A204.1 (cell line): ENCODE data around the gene EXOG.

Experiments
- FAIRE-seq: peaks from 2 replicates; lab custom pipeline; 2012; peaks lifted over from hg19 to GRCh38; lab: Jason Lieb, UNC

The EXOG gene

DNA sequence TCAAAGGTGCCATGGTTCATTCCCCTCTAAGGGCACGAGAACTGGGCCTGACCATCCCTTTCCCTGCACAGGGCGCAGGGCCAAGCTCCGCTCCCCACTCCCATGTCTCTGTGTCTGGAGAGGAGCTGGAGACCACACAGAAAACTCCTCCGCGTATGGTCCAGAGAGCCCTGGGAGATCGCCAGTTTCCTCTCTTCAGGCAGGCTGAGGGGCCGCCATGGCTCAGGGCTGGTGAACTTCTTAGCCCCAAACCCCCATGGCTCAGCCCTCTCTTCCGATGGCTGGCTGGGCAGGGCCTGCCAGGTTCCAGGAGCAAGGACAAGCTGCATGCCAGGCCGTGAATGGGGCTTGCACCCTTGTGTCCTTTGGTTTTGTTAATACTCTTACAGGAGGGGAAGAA lies 52.9 kb downstream of the EXOG start:
- FAIRE-seq = no peak

DNA sequence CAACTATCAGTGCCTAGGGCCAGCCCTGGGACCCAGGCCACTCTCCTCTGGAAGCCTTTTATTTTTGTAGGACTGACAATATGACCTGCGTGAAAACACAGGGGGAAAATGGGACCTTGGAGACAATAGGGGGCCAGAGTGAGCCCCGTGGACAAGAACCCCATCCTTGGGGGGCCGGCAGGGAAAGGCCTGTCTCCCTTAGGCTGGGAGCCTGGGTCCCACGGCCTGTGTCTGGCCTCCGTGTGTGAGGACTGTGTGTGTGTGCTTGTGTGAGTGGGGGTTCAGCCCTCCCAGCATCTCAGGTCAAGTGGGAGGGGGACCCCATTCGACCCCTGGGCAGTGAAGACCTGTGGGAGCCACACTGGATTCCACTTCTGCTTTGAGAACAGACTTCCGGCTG lies 53.3 kb downstream of the EXOG start:
- no peak for FAIRE-seq

DNA sequence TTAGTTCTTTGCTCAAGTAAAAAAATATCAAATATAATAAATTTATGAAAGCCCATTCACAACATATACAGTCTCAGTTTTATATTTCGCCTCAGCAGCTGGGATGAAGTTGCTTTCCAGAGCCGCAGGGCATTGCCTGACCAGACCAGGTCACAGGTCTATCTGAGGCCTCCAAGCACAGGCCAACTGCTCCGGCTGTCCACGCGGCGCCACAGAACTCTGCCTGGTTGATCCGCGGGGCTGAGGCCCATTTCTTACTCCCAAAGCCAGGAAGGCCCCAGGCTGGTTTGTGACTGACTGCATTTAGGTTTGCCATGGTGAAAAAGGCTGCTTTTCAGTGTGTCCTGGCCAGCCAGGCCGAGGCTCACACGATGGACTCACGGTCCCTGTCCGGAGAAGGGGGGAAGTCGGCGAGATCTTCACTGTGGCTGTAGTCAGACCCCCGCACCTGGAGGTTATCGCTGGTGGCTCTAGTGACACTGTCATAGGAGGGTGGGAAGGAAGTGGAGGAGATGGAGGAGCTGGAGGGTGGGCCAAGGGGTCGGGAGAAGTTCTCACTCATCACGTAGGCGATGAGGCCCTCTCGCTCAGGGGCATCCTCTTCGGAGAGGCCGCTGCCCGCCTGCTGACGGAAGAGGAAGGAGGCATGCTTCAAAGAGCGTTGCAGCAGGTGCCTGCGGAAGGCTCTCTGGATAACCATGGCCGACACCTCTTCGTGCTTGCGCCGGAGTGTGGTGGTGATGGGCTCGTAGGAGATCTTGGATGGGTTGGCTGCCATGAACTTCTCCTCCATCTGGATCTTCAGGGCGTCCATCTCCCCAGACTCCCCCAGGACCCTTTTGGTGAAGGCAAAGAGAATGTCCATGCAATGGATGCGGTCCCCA lies 54.1 kb downstream of the EXOG start:
- no peak for FAIRE-seq

DNA sequence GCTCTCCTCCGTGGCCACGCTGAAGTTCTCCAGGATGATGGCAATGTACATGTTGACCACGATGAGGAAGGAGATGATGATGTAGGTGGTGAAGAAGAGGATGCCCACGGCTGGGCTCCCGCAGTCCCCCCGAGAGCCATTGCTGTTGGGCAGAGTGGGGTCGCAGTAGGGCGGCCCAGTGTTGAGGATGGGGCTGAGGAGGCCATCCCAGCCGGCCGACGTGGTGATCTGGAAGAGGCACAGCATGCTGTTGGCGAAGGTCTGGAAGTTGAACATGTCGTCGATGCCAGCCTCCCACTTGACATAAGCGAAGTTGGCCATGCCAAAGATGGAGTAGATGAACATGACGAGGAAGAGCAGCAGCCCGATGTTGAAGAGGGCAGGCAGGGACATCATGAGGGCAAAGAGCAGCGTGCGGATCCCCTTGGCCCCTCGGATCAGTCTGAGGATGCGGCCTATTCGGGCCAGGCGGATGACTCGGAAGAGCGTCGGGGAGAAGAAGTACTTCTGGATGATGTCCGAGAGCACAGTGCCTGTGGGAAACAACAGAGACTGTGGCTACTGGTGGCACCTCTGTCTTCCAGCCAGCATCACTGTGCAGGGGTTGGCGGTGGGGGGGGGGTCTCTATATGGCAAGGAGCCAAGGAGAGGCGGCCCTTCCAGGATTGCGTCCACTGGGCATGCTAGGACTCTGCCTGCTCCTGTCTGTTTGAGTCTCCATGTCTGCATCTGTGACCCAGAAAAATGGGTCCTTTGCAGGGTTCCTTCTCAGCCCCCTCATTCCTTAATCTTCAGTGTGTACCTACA lies 55.1 kb downstream of the EXOG start:
- FAIRE-seq = no peak

DNA sequence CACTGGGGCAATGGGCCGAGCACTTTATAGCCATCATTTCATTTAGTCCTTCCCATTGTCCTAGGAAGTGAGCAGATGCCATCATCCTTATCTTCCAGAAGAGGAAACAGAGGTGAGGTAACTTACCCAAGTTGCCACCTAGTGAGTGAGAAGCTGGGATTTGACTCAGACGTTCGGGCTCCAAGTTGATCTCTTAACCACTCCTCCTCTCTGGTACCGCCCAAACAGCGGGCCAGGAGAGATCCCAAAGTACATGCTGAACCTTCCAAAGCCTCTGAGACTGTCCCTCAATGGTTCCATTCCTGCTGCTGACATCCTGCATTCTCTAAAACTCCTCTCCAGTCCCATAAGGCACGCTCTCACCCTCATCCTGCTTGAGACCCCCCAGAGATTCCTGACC lies 56.2 kb downstream of the EXOG start:
- no peak for FAIRE-seq

DNA sequence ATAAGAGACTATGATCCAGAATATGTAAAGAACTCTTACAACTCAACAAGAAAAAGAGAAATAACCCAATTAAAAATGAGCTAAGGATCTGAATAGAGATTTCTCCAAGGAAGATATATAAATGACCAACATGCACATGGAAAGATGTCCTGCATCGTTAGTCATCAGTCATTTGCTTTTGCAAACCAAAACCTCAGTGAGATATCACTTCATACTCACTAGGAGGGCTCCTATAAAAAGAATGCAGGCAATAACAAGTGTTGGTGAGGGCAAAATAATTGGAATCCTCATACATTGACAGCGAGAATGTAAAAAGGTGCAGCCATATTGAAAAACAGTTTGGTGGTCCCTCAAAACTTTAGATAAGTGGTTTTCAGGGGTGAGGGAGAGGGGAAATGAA lies 56.9 kb downstream of the EXOG start:
- no peak for FAIRE-seq

DNA sequence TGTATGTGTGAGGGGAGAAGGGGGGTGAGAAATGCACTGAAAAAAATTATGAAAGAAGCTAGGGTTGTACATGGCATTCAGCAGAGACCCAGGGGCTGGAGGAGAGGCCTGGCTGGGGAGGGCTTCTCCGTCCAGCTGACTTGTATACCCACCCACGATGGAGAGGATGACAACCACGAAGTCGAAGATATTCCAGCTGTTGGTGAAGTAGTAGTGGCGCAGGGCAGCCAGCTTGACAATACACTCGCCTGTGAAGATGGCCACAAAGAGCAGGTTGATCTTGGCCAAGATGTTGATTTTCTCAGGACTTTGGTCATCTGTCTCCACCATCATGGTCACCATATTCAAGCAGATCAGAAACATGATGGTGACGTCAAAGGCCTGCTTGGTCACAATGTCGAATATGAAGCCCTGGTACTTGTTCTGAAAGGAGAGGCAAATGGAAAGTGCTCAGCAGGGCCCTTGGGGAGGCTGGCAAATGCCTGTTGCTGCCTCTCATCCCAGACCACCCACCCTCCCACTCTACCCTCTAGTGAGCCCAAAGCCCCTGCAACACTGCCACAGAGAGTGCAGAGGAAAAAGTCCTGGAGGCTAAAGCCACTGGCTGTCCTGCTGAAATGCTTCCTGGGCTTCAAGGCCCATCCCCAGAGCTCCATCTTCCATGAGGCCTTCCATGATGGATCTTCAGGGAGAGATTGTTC lies 58.1 kb downstream of the EXOG start:
- FAIRE-seq = no peak

DNA sequence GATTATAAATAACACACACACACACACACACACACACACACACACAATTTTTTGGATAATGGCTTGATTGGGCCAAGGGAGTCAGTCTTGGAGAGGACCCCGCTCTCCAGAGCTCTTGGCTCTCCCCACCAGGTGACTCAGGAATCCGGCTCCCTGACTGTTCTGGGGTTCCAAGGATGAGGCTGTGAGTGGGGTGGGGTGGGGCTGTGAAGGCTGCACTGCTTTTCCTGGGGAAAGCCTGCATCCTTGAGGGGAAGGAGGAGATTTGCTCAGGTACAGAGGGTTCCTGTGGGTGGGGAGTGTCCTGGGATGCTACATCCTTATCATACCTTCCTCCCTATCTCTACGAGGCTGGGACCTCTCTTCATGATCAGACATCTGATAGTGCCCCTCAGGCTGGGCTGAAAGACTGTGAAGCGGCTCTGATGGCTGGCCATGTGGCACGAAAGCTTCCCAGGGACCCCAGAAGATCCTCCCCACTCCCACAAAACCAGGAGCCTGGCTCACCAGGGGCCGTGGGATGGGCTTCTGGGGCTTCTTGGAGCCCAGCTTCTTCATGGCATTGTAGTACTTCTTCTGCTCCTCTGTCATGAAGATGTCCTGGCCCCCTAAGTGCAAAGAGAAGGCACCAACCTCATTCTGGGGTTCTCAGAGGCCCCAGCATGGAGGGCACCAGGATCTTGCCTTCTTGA lies 59.2 kb downstream of the EXOG start:
- no peak for FAIRE-seq

DNA sequence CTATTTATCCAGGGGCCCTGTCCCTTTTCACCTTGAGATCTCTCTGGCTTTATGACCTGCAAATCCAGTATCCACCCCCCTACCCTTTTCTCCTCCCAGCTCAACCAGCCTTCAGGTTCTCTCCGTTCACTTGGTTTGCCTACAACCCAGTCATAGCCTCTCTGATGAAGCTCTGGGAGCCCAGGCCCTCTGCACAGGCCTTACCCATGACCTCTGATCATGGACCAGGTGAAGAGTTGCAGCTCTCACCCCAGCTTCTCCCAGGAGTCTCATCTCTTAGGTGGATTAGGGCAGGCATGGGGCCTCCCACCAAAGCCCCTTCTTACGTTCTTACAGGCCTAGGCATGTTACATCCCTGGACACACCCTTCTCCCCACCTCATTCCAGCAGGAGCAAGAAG lies 59.8 kb downstream of the EXOG start:
- FAIRE-seq = no peak

DNA sequence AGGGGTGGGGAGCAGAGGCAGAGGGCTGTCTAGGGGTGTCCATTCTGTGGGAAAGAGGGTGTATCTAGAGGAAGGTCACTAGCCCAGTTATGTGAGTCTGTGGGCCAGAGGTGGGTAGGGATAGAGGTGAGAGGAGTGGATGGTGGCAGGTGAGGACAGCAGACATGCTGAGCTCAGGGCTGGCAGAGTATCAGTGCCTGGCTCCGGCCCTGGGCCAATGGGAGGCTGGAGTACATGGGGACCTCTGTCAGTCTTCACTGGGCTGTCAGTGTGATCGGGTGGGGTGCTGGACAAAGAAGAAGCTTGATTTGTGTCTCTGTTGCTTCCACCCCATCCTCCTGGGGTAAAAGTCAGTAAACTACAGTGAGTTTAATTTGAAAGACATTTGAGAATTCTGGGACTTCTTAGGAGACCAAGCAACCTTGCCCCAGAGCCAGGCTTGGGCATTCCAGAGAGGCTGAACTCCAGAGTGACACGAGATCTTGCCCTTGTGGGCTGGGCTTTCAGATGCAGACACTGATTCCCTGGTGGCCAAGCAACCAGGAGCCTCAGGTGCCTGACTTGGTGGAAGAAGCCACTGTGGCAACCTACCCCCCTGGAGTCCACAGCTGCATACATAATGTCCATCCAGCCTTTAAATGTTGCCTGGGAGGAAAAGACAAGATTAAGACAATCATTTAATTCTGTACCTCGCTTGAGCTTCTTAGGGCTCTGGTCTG lies 60.7 kb downstream of the EXOG start:
- no peak for FAIRE-seq

DNA sequence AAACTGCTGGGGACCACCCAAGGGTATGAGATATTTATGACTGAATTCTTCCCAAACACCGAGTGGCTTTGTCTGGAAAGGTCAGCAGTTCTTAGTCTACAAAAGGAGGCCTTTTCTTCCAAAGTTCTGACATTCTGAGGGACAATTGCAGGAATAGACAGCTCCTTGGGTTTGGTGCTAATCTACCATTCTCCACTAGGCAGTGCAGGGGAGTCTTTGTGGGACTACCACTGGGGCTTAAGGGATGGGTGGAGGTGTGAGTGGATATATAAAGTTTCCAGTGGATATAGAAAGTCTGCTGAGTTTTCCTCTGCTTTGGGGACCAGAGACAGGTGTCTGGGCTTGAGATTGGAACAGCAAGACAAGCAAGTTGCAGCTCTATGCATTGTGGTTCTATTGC lies 62.7 kb downstream of the EXOG start:
- no peak for FAIRE-seq

DNA sequence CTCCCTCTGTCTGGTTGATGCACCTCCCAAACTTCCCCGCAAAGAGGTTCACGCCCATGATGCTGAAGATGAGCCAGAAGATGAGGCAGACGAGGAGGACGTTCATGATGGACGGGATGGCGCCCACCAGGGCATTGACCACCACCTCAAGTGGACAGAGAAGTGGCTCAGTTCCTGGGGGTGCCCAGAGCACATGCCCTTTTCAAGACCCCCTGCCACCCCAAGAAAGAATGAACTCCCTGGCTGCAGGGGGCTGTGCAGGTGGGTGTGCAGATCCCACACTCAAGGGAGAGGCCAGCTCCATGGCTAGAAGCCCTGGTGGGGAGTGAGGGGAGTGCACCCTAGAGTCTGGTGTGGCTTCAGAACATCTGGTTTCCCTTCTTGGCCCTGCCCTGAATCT lies 64.1 kb downstream of the EXOG start:
- FAIRE-seq = no peak

DNA sequence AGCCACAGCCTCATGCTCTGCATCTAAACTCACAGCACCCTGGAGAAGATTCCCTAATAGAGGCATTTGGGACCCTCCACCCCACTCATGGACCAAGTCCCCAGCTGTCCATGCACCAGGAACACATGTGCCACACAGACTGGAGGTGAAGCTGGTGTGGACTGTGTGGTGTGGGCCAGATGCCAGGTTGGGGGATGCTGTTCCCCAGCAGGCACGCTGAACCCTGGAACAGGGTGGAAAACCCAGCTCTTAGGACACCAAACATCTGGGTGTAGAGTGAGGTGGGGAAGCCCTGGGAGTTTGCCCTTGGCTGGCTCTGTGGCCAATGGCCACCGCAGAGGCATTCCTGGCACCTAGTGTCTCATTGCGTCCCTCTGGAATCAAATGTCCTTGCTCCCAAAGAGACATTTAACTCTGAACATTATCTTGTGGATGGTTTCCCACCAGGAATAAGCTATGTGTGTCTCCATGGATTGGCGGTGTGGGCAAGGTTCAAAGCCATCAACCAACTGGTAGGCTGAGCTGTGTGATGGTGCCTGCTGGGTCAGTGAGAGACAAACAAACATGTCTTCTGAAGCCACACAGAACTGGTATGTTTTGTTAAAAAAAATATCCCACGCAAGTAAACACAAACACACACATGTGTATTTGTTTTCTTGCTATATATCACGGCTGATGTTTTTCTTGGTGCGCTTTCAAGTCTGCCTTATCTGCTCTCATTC lies 65.0 kb downstream of the EXOG start:
- FAIRE-seq = no peak

DNA sequence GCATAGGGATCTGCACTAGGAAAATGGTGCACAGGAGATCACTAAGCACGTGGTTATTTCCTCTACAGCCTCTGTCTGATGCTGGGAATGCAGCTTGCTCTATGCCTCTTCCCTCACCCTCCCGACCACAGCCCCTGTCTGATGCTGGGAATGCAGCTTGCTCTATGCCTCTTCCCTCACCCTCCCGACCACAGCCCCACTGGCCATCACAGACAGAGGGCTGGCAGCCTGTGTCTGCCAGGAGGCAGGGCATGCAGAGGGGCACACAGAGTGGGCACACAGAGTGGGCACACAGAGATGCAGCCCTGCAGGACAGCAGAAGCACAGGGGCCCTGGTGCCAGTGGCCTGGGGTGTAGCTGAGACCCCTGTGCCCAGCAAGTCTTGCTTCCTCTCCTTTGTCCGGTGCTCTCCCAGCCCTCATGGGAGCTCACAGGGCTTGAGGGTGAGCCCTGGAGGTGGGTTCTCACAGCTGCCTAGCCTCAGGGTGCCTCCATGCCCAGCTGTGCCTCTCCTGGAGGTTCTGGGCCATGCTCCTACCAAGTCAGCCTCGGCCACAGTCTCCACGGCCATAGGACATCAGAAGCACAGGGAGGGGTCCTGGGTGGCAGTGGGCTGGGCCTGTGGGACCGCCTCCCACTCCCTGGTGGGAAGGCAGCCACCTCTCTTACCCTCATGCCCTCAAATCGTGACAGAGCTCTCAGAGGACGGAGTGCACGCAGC lies 65.8 kb downstream of the EXOG start:
- FAIRE-seq = no peak

DNA sequence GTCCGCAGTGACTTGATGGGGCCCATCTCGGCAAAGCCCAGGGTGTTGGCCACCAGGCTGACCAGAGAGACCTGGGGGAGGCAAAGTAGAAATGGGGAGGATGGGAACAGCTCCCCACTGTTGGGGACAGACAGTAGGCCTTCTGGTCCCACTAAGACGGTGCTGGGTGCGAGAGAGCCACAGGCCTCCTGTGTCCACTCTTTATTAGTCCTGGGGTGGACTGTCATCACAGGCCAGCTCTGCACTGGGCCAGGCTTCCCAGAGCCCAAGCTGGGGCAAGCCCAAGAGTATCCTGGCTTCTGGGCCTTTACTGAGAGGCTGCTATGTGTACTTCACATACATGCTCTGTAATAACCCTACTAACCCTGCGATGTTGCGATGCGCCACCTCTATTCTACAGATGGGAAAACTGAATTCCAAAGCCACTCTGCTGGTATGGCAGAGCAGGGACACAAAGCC lies 66.4 kb downstream of the EXOG start:
- FAIRE-seq = no peak

DNA sequence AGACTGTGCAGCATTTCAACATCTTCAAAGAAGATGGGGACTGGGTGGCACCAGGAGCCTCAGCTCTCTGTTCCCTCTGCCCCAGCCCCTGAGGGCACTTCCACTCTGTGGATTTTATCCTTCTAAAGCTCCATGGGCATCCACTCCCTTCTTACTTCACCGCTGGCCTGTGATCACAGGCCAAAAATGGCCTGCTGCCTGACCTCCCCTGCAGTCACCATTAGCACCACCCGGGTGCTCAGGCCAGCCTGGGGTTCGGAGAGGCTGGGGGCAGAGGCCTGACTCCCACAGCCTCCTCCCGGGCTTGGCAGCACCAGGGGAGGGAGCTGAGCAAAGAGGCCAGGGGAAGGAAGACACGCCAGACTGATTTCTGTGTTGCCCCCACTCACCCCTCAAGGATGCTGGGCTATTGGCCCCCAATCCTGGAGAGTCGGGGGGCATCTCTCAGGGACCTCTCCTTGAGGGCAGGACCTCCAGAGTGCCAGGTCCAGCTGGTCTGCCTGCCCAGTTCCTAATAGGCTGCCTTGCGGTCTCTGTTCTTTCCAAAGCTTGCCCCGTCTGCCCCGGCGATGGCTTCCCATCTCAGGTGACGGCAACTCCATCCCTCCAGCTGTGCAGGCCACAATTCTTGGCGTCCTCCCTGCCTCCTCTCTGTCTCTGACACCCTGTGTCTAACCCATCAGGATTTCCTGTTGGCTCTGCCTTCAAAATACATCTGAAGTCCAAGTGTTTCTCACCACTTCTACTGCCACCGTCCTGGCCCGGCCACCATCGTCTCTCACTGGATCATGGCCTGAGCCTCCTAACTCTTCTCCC lies 67.1 kb downstream of the EXOG start:
- FAIRE-seq = no peak

DNA sequence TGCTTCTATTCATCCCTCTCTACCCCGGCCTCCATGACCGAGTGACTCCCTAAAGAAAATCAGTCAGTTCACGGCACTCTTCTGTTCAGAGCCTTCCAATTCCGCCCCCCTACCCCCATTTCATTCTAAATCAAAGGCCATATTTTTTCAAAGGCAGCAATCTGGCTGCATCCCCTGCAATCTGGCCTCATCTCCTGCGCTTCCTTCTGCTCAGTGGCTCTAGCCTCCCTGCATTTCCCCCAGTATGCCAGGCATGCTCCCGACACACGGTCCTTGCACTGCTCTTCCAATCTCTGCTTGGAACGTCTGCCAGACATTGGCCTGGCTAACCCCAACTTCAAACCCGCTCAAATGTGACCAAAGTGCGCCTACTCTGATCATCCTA lies 67.7 kb downstream of the EXOG start:
- FAIRE-seq = no peak

DNA sequence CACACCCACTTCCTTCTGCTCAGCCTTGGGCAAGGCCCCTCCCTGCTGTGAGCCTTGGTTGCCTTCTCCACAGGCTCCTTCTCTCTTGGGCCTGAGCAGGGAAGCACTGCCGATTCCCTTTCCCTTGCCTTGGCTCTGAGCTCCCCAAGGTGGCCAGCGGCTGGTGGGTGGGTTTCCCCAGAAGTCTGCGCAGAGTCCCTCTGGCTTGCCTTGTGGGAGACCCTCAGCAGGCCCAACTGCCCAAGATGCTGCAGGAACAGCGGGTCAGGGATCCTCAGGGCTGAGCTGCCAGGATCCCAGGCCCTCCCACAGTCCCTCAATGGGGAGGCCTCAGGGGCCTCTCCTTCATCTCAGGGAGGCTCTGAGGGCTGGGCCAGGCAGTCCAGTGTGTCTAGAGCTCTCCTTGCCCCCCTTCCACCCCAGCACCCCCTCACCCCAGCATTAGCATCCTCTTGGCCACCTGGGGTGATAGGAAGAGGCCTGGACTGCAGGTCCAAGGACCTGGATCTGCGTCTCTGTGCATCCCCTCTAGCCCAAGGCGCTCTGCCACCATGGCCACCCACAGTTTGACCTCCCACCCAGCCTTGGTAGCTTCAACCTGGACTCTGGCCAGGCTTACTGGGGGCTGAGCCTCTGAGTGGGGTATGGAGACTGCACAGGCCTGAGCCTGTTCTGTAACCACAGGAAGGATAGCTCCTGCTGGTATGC lies 68.6 kb downstream of the EXOG start:
- no peak for FAIRE-seq
